Stimulated activated CD4-positive, alpha-beta T cell treated with anti-CD3 and anti-CD28 coated beads, Interleukin-1b, Interleukin-23, amount 100 ng/mL, for 4 hours (primary cell): ENCODE results near the gene GABRR3.

Experiments
- DNase-seq, 2 donors: peaks; one replicate each; pipeline ENCODE4 v3.0.0-alpha.2; 2020; ENCODE audit warnings: low read depth in 2 of 2

The GABRR3 gene

DNA sequence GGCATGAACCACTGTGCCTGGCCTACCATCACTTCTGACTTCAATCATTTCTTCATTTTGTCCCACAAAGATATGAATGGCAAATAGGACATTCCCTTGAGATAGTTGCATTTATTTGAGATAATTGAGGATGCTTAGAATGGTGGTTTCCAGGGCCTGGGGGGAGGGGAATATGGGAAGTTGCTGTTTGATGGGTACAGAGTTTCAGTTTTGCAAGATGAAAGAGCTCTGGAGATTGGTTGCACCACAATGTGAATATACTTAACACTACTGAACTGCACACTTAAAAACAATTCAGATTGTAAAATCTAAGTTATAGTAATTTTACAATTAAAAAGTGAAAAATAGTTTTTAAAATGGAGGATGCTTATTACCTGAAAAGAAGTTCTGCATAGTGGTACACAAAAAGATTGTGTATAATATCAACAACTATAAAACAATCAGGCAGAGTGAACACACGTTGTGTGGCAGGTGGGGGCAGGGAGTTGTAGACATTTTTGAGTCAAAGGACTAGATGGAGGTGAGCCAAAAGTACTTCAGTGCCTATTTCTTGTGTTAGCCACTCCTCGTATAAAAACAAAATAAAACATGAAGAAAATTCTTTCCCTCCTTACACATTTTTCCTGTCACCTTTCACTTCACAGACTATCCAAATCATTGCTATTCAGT lies 44.4 kb downstream of the GABRR3 start:
- no peak for DNase-seq

- DNase-seq: no peak
Observed at GRCh38 chr3:97988784-97989568, 46.1 kb downstream of the GABRR3 start.

DNA sequence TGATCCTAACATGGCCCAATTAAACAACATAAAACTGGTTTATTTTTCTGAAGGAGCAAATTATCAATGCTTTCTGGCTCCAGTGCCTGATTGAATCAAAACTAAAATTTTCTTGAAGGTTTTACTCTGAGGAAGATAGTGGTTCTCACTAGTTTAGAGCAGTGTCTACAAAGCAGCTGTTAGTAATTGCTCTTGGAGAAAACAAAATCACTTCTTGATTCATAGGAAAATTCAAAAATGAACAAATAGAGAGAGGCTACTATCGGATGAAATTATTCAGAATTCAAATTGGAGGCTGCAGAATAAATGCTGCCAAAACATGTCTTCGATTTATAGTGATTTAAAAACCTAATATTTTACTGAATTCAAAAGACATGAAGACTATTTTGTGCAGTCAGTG lies 47.8 kb downstream of the GABRR3 start:
- no peak for DNase-seq

DNA sequence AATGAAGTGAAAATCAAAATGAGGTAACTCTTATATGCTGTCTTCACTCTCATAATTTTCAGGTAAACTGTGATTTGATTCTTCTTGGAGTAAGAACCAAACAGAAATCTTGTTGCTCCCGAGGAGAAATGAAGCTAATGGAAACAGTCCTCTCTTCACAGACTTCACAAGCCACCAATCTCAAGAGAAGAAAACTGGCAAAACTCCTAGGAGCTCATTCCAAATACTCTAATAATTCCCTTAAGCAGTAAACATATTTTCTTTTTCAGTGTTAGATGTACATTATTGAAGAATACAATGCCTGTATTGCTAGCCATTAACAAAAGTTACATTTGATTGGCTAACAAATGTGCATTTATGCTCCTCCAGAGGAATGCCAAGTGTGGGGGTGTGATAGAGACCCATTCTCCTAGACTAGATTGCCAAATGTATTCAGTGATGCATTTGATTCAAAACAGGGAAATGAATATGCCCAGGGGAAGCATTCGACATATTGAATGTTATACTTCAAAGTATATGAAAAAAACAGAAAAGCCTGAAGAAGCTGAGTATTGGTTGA lies 51.1 kb downstream of the GABRR3 start:
- no peak for DNase-seq

DNA sequence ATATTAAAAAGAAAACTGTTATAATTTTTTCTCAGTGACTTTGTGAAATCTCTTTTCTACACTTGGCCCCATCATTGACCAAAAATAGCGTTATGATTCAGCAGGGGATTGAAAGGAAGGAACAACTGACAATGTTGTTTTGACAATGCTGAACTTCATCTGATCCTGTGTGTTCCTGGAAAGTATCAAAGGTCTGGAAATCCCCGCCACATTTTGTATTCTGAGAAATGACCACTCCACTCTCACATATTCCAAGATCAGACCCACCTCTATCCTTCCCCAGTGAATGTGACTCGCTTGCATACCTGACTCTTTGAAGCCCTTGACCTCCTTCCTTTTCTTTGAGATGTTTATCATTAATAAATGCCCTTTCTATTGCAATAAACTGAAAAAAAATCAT lies 53.2 kb downstream of the GABRR3 start:
- no peak for DNase-seq

GRCh38 chr3:97979610-97980009 lies 55.5 kb downstream of the GABRR3 start:
- DNase-seq: no peak

DNA sequence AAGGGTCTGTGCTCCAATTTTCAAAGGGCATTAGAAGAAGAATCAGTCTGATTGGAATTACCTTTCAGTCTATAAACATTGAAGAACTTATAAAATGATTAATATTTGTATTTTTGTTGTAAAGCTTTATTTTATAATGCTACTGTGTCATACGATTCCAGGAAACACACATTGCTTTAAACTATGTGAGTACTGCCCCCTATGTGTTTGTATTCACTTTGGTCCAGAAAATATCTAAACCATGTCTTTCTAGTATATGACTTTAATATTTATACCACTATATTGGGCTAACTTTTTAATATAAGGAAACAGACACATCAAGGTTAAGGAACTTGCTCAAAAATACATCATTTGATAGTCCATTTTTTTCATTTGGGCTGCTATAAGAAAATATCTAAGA lies 59.6 kb downstream of the GABRR3 start:
- no peak for DNase-seq

- no peak for DNase-seq
Observed at GRCh38 chr3:97974996-97975395, 60.1 kb downstream of the GABRR3 start.

DNA sequence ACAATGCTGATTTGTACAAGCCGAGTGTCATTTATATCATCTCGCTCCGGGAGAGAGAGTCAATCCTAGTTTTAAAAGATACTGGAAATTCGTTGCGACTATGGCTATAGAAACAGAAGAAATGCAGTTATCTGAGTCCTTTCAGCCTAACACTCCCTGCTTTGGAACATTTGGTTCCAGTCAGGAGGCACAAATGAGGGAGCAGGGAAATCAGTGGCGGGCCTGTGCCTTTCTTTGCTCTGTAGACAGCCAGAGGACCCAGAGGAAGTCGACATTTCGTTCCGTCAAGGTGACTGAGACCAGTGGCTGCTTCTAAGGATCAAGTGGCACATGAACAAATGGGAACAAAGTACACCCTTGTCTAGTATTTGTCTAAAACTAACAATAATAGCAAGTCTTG lies 62.1 kb downstream of the GABRR3 start:
- no peak for DNase-seq

GRCh38 chr3:97971679-97972567 lies 63.2 kb downstream of the GABRR3 start, which contains the start of gene RIOX2:
Gene RIOX2 (minus strand): TSS chr3:97972431. CDS start chr3:97967593, 4,838 bp downstream.
- peak; percentile 67 to 77 for DNase-seq

DNA sequence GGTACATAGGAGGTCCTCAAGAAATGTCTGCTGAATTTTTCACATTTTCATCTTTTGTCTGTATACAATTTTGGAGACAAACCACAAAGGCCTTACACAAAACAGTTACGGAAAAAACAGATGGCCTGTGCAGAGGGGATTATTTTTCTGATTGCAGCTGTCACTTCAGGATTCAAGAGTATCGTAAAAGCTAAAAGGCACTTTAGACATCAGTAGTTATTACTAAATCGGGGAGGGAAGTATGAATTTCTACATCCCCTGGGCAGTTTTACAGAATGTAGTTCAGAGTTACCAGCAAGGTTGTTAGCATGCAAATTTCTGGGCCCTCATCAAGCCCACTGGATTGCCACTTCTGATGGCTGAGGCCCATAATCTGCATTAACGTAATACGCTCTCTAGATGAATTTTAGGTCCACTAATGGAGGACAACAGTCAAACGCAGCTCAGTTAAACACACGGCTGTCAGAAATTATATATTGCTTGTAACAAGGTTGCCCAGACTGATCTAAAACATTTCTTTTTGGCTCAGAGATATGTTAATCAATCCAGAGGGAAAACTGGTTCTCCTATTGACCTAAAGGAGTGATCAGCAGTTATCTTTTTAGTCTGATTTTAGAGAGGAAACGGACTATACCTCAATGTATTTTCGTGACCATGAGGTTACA lies 64.0 kb downstream of the GABRR3 start:
- DNase-seq: no peak

GRCh38 chr3:97970156-97970555 lies 65.0 kb downstream of the GABRR3 start:
- no peak for DNase-seq

- no peak for DNase-seq
Observed at GRCh38 chr3:97969541-97969940, 65.6 kb downstream of the GABRR3 start.

DNA sequence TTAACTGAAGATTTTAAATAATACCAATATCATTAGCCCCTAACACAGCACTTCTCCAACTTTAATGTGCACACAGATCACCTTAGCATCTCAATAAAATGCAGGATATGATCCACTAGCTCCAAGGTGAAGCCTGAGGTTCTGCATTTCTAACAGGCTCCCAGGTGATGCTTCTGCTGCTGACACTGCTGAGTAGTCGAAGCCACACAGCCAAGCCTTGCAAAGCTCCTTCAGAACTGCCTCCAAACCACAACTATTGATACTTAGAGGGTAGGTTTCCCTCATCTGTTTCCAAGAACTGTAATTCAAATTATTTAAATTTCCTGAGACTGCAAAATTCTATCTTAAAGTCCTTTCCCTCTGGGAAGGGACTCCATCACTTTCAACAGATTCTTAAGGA lies 66.7 kb downstream of the GABRR3 start:
- no peak for DNase-seq

DNA sequence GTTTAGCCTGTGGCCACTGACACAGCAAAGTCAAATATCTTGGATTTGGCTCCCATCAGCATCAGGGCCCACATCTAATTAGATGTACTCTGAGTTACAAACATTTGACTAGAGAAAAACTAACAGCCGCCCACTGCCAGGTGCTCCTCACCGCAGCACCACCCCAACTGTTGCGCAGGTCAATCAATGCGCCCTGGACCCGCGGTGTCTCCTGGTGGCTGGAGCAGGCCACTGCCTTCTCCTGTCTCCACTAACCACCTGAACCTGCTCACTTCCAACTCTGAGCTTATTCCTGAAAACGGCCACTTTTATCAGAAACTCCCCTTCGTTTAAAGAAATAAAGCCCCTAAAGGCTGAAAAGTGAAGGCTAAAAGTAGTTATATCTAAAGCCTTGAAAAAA lies 67.1 kb downstream of the GABRR3 start:
- DNase-seq: no peak

- no peak for DNase-seq
Observed at GRCh38 chr3:97960993-97961766, 73.9 kb downstream of the GABRR3 start.

- no peak for DNase-seq
Observed at GRCh38 chr3:97960551-97960950, 74.6 kb downstream of the GABRR3 start.

DNA sequence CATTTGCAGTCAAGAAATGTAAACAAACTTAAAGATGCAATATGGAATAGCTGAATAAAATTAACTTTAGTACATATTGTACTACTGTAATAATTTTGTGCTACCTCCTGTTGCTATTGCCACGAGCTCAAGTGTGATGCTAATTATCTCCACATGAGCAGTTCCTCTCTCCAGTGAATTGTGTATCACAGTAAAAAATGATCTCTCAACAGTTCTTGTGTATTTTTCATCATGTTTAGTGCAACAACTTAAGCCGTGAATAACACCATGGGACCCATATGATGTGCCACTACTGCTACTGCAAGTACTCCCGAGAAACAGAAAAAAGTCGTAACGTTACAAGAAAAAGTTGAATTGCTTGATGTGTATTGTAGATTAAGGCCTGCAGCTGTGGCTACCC lies 75.2 kb downstream of the GABRR3 start:
- DNase-seq: no peak

DNA sequence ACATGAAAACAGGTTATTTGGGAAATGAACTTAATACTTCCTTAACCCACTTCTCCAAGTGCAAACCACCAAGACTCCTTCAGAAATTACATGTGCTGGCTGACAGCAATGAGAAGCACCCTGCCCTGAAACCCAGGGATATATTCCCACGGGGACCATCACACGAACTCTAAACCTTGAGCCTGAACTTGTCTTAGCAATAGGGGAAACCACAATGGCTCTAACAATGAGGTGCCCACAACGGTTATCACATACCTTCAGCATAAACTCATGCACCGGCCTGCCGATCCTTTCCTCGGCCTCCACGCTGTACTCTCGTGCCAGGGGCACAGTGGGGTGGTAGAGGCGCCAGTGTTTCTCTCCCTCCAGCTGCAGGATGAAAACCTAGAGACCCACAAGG lies 76.3 kb downstream of the GABRR3 start:
- no peak for DNase-seq

- no peak for DNase-seq
Observed at GRCh38 chr3:97958396-97958795, 76.7 kb downstream of the GABRR3 start.
